Activated T-cell treated with anti-CD3 and anti-CD28 coated beads, Interleukin-2, amount 50 U/mL, for 48 hours (primary cell): ENCODE measurements around the gene CBX7.
A peak's percentile ranks its signal among the peaks of the same experiment; 100 is the strongest.

Experiments used
- DNase-seq, 2 experiments: peaks; one replicate each; pipeline ENCODE4 v3.0.0-alpha.2; 2020

The CBX7 gene

DNA sequence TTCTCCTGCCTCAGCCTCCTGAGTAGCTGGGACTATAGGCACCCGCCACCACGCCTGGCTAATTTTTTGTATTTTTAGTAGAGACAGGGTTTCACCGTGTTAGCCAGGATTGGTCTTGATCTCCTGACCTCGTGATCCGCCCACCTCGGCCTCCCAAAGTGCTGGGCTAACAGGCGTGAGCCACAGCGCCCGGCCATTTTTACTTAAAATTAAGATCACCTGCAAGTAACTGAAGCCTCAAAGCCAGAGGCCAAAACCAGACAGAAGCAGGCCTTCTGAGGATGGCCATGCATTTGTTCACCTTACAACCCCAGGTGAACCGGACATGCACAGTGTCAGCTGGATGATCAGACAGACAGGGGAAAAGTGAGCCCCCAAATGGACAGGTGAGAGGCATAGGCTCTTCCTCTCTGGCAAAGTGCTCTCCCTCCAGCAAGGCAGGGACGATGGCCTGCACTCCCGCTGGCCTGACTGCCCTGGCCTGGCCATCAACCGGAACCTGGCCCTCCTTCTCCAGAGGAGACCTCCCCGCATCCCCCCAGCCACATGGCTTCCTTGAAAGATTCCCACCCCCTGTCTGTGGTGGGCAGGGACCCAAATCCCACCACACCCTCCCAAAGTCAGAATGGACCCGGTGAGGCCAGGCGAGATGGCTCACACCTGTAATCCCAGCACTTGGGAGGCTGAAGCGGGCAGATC lies 29.6 kb downstream of the CBX7 start:
- no peak for DNase-seq

DNA sequence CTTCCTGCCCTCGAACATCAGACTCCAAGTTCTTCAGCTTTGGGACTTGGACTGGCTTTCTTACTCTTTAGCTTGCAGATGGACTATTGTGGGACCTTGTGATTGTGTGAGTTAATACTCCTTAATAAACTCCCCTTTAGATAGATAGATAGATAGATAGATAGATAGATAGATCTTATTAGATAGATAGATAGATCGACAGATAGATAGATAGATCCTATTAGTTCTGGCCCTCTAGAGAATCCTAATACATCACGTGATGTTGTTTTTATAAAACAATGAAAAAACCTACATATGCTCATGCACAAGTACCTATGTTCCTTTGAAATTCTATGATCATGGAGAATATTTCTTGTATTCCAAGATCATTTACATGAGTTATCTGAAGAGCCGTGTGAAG lies 31.5 kb downstream of the CBX7 start:
- no peak for DNase-seq

DNA sequence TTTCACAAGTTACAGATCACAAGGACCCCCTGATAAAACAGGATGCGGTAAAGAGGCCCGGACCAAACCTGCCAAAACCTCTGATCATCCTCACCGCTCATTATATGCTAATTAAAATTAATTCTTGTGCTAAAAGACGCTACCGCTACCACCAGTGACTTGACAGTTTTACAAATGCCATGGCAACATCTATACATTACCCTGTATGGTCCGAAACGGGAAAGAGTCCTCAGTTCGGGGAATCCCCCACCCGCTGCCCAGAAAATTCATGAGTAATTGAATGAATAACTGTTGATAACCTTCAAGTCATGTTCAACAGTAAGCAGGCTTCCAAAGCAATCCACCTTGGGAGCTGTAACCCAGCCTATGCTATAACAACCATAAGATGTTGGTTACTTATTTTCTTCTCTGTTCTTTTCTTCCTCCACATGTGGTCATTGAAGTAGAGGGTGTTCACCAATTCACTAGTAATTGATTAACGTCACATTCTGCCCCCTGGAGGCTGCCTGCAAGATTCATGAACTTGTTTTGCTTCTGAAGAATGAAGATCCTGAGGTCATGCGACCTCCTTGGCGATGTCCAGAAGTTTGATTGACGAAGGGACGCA lies 34.8 kb downstream of the CBX7 start:
- DNase-seq: peak; percentile 83

DNA sequence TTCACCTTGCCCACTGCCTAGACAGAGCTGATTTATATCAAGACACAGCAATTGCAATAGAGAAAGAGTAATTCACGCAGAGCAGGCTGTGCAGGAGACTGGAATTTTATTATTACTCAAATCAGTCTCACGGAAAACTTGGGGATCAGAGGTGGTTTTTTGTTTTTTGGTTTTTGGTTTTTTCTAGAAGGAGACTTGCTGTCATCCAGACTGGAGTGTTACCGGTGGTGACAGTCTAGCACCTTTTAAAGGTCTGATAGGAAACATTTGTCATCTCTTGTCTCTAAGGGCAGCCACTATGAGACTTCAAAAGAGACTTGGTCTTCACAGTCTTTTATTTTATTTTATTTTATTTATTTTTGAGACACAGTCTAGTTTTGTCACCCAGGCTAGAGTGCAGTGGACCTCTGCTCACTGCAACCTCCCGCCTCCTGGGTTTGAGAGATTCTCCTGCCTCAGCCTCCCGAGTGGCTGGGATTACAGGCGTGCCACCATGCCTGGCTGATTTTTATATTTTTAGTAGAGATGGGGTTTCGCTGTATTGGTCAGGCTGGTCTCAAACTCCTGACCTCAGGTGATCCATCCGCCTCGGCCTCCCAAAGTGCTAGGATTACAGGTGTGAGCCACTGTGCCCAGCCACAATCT lies 36.4 kb downstream of the CBX7 start:
- no peak for DNase-seq

DNA sequence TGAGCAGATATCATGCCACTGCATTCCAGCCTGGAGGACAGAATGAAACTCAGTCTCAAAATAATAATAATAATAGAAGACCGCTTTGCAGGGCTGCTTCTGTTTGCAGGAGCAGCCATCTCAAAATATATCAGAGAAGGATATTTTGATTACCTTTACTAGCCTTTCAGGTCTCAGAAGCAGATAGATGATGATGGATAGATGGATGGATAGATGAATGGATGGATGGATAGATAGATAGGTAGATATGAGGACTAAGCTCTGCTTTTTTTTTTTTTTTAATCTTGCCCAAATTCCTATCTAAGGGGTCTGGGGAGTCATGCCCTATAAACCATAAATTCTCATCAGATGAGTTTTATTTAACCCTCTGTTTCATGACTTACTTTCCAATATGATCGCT lies 36.9 kb downstream of the CBX7 start:
- DNase-seq: no peak

DNA sequence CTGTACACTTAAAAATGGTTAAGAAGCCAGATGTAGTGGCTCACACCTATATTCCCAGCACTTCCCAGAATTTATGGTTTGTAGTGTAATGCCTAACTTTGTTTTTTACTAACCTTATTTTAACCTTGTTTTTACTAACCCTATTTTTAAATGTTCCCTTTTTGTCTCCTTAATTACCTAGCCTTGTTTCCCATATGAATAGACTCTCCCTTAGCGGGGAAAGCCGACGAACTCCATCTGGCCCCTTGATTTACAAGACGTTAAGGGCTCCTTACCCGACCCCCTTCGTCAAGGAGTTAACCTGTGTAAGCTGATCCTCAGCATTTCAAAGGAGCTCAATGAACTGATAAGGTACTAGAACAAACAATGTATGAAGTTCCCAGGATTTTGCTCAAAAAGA lies 38.4 kb downstream of the CBX7 start:
- DNase-seq: no peak

DNA sequence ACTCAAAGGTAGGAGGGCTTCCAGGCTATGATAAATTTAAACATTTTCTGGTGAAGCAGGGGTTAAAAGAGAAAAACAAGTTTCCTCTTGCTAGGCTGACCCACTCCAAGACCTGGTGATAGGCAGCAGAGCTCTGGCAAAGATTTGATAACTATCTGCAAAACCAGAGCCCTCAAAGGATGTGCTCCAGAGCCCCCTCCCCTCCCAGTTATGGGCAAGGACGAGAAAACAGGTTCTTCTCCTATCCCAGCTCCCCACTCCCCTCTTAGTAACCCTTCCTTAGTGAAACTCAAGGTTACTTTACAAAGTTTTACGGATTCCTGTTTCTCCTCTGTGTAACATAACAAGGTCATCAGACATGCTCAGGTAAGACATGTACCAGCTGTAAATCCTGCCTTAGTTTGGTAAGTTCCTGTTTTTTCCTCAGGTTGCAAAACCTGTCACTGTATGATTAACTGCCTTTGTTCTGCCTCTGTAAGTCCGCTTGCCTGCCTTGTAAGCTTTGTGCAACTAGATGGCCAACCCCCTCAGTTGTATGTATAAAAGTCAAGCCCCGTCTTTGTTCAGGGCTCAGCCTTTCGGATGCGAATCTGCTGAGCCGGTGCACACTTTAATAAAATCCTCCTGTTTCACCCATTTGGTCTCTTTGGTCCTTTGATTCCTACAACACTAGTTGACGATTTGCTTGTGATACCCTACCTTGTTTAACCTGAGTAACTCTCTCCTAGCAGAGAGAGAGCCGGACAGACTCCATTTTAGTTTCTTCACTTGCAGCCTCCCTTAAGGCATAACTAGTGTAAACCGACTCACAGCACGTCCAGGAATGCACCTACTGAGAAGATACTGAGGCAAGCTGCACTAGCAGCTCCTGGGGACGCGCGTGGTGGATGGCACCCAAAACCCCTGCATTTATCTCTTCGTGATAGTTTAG lies 41.6 kb downstream of the CBX7 start:
- no peak for DNase-seq

DNA sequence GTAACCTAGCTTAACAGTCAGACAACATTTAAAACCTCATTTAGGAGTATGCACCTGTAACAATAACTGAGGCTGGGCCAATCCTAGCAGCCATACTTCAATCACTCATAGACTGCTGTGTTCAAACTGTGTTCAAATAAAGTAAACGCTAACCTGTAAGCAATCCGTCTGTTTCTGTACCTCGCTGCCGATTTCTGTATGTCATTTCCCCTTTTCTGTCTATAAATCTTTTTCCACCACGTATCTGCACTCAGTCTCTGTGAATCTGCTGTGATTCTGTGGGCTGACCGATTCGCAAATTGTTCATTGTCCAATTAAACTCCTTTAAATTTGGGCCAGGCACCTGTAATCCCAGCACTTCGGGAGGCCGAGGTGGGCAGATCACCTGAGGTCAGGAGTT lies 43.1 kb downstream of the CBX7 start:
- DNase-seq: no peak

DNA sequence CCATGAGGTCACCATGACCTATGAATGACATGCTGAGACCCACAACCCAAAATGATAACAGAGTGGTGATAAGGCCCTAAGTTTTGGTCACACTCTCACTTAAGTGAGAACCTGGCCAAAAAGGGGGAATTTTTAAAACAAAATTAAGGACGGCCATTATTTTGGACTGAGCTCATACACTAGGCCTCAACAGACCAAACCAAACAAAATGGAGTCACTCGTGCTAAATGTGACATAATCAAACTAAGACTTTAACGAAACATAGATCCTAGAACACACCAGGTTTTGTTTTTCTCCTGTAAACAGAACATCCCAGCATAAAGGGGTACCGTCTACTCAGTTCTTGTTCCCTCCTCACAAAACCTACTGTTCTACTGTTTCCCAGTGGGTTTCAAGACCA lies 44.0 kb downstream of the CBX7 start:
- DNase-seq: no peak

DNA sequence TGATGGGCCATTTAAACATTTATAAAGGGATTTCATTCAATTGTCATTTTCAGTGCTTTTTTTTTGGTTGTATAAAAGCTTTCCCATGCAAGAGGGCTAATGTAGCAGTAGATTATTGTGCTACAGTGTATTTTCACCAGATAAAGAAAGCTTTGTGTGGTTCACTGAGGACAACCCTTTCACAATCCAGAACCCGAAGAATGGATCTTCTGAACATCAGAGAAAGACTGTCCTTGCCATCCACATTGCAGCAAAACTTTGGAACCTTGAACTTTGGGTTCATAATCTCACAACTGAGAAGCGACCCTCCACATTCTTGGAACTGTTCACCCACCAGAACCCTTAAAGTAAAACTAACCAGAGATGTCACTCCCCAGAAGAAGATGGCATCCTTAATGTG lies 46.2 kb downstream of the CBX7 start:
- no peak for DNase-seq

DNA sequence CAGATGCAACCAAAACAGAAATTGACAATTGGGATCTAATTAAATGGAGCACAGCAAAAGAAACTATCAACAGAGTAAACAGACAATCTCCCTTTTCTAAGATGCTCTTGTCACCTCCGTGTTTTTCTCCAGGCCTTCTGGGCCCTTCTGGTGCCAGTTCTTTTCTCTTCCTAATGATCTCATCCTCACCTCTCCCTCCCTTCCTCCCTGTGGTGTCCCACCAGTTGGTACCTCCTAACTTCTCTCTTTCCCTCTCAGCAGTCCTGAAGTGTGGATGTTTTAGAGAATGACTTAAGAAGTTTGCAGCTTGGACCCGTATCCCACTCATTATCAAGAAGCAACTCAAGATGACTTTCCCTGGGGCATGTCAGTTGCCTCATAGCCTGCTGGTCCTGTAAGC lies 49.0 kb downstream of the CBX7 start:
- no peak for DNase-seq

DNA sequence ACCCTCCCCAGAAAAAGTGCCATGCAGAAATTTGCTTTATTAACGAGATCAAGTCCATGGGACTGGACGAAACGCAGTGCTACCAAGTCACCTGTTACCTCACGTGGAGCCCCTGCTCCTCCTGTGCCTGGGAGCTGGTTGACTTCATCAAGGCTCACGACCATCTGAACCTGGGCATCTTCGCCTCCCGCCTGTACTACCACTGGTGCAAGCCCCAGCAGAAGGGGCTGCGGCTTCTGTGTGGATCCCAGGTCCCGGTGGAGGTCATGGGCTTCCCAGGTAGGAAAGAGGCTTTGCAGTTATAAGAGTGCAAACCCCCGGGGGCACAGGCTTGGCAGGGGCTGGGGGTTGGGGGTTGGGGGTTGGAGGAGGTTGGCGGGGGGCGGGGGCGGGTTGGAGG lies 51.3 kb downstream of the CBX7 start:
- no peak for DNase-seq

DNA sequence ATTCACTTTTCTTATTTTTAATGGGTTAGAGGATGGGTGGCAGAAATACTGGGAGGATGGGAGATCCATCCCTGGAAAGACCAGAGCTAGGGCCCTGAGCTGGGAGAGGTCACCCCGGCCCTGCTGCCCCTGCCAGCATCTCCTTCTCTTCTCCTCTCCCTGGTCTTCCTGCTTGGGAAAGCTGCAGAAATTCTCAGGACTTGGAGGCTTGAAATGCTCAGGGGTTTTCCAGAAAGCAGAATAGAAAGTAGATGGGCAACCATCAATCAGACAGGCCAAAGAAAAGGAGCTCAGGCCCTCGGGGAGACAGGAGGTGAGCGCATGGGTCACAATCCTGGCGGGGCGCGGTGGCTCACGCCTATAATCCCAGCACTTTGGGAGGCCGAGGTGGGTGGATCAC lies 53.9 kb downstream of the CBX7 start:
- DNase-seq: no peak

DNA sequence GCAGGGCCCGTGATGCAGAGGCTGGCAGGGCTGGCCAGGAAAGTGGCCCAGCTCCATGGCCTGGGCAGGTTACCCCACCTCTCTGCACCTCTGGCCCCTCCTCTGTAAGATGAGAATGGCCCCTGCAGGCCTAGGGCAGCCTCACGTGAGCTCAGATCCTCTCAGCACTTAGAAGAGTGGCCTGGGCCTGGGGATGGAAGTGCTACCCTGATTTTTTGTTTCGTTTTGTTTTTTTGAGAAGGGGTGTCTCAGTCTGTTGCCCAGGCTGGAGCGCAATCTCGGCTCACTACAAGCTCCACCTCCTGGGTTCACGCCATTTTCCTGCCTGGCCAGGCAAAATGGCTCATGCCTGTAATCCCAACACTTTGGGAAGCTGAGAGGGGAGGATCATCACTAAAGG lies 54.5 kb downstream of the CBX7 start:
- no peak for DNase-seq

DNA sequence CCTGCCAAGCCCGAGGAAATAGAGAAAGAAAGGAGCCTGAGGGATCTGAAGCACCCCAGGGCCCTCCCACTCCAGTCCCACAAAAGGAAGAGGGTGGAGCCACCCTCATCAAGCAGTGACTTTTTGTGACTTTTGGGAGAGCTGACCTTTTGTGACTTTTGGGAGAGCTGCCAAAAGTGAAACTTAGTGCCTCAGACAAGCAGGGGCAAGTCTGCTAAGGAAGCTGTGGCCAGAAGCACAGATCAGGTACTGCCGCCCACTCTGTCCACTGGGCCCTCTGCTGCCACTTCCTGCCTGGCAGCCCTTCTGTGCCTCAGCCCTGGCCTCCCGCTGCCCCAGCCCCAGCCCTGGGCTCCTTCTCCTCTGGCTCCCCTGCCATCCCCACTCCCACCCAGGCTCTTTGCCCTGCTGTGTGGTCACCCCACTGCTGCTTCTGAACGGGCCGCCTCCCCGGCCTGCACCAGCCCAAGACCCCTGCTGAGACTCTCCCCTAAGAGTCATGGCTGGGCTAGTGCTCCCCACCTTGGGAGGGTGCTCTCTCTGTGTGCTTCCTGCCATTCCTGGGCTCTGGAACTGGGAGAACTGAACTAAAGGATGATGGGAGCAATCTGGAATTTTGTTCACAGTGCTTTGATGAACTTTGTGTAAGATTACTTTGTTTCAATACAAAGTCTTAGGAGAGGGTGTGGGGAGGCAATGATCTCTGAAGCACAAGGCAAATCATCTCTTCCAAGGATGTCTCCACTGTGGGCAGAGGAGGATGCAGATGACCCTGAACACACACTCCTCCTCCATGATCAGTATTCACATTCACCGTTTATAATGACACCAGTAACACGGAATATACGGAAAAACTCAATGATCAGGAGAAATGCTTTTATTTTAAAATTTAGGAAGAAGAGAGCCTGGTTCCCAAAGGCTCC lies 55.1 kb downstream of the CBX7 start, which contains the start of gene APOBEC3H:
Gene APOBEC3H (plus strand): TSS at position 147 of the 923 bp plus-strand sequence. CDS start 3,035 bp downstream, outside the sequence.
- peak; percentile 55 to 65 for DNase-seq

DNA sequence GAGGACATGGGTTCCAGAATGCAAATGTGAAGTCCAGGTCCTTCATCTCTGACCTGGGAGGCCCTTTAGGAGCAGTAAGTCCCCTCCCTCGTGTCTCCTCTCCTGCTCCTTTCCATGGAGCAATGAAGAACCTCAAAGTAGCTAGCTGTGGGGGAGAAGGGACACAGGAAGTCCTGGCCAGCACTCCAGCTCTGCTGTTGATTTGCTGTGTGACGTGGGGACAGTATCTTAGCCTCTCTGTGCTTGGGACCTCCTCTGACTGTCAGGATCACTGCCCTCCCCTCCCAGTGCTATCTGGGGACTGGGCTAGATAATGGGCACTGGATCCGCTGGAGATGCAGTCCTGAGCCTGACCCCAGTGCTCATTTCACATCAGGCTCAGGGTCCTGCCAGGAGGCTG lies 56.5 kb downstream of the CBX7 start:
- no peak for DNase-seq

DNA sequence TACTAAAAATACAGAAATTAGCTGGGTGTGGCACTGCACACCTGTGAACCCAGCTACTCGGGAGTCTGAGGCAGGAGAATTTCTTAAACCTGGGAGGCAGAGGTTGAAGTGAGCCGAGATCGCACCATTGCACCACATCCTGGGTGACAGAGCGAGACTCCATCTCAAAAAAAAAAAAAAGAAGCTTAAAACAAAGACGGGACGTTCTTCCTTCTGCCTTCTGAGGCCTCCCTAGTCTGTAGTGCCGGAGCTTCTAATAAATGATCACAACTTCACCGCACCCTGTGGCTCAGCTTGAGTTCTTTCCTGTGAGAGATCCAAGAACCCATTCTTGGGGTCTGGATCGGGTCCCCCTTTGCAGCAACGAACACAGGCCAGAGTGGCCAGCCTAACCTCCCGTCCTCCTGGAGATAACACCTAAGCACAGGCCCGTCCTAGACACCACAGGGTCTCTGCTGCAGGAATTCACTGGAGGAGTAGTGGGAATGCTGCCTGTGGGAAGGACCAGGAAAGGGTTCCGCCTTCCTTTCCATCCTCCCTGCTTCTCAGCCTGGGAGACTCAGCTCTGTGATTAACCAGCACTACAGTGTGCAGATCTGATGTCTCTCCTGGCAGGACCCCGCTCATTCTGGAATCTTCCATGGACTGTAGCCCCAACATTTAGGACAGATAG lies 57.6 kb downstream of the CBX7 start:
- DNase-seq: peak in 1 of 2 experiments; percentile 35

DNA sequence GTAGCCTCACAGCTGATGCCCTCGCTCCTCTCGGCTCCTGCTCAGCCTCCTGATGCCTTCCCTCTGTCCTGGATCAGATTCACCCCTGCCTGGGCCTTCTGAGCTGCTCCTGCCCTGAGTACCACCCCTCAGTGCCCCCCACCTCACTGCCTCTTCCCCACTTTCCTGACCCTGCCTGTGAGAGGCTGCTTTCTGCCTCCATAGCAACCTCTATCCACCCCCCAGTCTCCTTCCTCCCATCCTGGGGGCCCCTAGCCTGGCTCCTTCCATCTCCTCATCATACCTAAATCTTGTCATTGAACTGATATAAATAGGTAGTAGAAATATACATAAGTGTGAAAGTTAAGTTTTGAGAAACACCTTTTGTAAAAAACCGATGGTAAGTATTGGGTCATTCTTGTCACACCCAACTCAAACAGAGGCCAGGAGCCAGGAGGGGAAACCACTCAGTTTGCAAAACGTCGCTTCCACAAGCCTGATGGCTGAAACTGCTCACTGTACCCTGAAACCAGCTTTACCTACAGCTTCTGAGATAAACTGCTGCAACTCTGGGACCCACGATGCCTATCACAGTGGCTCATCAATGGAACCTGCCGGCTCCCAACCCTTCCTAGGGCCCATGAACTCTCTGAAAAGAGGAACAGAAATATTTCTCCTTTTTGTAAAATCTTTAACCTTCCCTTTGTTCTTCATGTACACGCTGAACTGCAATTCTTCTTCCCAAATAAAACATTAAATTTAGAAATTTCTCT lies 60.2 kb downstream of the CBX7 start:
- peak; percentile 57 to 64 for DNase-seq

DNA sequence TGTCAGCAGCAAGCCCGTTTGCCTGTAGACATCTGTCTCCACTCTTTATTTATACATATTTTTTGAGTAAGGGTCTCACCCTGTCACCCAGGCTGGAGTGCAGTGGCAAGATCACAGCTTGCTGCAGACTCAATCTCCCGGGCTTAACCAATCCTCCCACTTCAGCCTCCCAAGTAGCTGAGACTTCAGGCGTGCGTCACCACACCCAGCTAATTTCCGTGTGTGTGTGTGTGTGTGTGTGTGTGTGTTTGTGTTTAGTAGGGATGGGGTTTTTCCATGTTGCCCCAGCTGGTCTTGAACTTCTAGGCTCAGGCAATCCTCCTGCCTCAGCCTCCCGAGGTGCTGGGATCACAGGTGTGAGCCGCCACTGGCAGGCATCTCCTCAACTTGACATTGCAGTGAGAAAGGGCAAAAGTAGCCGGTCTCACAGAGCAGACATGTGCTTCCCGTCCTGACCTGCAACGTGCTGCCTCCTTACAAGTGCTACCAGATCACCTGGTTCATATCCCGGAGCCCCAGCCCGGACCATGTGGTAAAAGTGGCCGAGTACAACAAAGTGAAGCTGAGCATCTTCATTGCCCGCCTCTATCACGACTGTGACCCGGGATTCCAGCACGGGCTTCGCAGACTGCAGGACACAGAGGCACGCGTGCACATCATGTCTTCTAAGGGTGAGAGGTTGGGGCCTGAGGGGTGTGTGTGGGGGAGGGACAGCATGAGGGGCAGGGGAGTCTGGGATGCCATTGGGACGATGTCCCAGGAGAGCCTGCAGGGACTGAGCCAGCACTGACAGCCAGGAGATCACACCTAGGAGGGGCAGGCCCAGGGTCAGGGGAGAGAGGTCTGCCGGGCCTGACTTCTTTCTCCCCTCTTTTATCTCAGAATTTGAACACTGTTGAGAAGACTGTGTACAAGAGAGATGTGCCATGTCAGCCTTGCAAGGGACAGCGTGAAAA lies 61.1 kb downstream of the CBX7 start:
- DNase-seq: peak in 1 of 2 experiments; percentile 42
